Body of pancreas (tissue), 4 donors: ENCODE results near the gene HTATSF1.

Experiments used
- POLR2A ChIP-seq, 3 donors: fragments of 450-650 bp; IDR thresholded peaks; one replicate each; pipeline ENCODE4 v1.6.1; 2016; ENCODE audit warnings: antibody characterized with exemption in 3 of 3, mild to moderate bottlenecking in 2 of 3
- TF ChIP-seq, protein P1 (sequence below), 7 experiments: fragments of 450-650 bp in 4 of 7; fragments of 200-600 bp in 3 of 7; sonication (generic) in 3 of 7; IDR thresholded peaks; one replicate each; pipeline ENCODE4 v1.5.1; 2016 to 2019; ENCODE audit warnings: antibody characterized with exemption in 7 of 7

DNA sequence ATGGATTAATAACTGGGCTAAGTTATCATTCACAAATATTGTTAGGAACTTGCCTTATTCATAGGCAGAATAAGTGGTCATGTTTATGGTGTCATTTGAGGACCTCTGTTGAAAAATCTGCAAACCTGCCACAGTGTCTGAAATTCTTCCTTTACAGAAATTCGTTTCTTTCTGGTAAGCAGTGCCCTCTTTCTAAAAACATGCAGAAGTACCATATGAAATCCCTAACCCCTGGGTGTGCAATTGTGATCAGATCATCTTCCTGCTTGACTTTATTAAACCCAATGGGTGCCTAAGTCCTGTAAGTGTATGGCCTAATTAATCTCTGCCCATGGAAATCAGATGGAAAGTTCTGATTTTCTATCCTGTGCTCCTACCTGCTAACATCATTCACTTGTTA, 4.4 kb upstream of the HTATSF1 start:
- TF ChIP-seq, protein P1, sequence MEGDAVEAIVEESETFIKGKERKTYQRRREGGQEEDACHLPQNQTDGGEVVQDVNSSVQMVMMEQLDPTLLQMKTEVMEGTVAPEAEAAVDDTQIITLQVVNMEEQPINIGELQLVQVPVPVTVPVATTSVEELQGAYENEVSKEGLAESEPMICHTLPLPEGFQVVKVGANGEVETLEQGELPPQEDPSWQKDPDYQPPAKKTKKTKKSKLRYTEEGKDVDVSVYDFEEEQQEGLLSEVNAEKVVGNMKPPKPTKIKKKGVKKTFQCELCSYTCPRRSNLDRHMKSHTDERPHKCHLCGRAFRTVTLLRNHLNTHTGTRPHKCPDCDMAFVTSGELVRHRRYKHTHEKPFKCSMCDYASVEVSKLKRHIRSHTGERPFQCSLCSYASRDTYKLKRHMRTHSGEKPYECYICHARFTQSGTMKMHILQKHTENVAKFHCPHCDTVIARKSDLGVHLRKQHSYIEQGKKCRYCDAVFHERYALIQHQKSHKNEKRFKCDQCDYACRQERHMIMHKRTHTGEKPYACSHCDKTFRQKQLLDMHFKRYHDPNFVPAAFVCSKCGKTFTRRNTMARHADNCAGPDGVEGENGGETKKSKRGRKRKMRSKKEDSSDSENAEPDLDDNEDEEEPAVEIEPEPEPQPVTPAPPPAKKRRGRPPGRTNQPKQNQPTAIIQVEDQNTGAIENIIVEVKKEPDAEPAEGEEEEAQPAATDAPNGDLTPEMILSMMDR (IDR thresholded peaks at IDR 0.05) = no peak
- TF ChIP-seq POLR2A (IDR thresholded peaks at IDR 0.05) = no peak
